HG03139 (cell line): ENCODE data around the gene CENPP.

Experiments used
- ATAC-seq: cut with Tn5 transposase; IDR thresholded peaks from one replicate; pipeline ENCODE4 v1.9.1; 2021; ENCODE audit not compliant: unreplicated experiment

CENPP gene

DNA sequence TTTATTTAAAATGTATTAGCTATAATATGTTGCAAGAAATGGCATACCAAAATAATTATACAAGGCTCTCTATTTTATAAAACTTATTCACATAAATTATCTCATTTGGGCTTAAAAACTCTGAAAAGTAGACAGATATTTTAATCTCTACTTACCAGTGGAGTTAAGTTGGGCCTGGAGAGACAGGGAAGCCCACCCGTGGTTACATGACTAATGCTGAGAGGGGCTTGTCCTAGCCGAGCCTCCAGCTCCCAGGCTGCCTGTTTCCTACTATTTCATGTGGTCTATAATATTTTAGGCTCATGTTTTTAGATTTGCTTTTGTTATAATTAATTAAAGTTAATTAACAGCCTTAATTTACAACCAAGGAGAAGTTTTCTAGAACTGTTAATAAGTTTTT is 177.4 kb downstream of the CENPP start:
- no peak for ATAC-seq

DNA sequence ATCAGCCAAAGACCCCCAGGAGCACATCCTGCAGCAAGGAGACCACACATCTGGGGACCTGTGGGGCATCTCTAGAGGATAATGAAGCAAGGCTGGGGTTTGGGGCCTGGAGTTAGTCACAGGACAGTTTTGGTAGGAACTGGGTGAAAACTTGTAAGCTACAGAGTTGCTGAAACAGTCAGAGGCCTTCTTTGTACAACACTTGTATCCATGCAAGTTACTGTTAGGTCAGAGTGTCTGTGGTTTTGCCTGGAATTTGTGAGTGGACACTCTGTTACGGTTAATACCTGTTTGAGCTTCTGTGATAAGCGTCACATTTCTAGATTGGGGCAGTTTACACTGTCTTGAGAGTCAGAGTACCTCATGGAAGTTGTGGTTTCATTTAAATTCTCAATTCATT is 179.1 kb downstream of the CENPP start:
- no peak for ATAC-seq

DNA sequence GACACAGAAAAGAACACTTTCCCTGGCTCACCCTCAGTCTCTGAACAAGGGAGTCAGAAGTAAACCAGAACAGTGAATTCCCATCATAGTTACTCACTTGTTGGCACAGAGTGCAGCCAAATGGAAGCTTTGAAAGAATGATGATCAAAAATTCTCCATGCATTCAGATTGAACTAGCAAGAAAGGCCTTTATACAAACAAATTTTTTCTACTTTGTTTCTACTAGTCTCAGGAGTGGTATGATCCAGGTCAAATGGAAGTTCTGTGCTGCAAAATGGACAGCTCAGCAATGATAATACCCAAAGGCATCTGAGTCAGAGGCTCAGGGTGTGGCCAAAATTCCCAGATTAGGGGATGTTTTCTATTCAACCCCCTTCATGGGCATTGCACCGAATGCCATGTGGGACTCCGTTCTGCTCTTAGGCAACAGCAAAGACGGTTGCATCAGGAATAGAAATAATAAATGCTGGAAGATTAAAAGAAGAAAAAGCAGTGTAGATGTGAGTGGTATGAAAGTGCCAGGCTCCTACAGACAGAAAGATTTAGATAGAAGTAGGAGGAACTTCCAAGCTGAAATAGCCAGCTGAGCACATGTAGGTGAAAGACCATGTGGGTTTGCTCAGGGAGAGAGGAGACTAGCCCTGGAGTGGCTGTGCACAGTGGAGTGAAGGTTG is 180.6 kb downstream of the CENPP start:
- ATAC-seq, result no peak

DNA sequence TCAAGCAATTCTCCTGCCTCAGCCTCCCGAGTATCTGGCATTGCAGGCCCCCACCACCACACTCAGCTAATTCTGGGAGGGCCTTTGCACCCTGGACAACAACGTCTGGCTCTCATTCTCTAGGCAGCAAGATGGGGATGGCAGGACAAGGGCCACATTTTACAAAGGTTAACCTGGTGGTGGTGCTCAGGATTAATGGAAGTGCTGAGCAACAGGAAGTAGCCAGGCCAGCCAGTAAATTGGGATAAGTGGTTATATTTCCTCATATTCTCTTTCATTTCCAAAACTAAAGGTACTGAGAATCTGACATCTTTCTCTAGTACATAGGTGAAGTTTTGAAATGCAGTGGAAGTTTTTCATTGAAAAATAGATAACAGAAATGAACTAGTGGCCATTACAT is 181.3 kb downstream of the CENPP start:
- no peak for ATAC-seq

DNA sequence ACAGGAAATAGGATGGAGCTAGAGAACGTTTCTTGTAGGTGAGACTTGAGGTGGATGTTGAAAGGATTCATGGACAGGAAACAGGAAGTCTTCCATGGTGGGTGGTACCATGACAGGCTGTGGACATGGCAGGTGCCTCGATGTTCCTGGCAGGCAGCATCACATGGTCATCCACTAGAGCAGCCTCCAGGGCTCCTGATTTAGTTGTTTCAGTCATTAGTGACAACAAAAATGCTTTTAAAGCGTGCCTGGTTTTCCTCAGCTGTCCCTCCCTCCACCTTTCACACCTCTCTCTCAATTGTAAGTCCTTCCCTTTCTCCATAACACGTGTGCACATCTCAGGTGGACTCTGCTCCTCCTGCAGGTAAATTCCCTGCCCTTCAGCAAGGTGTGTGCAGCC is 181.7 kb downstream of the CENPP start:
- no peak for ATAC-seq

DNA sequence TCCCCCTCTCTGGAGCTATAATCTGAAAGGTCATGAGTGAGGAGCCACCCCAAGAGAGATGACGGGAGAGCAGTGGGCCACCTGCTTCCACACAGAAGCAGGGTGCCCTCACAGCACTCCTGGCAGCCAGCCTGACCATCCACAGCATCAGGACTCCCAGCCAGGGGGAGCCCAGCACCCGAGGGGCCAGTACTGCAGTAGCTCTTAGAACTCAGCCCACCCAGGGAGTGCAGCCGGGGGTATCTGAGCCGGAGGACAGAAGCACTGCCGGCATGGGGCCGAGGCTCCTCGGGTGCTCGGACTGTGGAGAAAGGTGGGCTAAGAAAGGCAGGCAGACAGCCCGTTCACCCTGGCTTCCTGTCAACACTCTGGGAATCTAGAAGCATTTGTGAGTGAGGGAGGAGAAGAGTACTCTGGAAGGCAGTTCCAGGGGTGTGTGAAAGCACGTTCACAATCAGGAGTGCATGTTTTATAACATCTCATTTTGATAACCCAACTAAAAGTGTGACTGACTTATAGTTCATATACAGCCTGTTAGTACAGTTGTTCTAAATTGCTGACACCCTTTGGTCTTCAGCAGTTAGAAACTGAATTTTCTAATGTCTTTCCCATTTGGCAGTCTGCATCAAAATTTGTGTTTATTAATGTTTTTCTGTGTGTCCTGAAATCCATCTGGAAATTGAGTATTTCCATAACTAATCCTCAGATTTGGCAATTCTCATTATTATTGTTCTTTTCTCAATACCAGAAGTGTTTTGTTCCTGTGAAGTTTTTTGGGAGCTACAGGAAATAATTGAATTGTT is 182.5 kb downstream of the CENPP start:
- ATAC-seq, result no peak

DNA sequence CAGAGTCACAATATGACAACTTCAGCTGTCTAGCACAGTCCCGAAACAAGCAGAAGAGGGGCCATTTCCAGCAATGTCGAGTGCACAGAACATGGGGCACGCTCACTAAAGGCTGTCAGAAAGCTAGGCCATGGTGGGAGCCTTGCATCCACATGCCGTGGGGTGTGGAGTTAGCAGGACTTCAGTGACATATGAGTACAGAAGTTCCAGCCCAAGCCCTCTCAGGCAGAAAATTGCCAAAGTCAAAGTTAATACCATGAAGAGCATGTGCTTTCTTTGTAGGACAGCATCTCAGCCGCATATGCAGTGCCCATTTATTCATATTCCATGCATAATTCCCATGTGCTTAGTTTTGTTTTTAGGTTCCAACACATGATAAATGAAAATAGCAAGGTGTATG is 183.3 kb downstream of the CENPP start:
- ATAC-seq, result no peak

DNA sequence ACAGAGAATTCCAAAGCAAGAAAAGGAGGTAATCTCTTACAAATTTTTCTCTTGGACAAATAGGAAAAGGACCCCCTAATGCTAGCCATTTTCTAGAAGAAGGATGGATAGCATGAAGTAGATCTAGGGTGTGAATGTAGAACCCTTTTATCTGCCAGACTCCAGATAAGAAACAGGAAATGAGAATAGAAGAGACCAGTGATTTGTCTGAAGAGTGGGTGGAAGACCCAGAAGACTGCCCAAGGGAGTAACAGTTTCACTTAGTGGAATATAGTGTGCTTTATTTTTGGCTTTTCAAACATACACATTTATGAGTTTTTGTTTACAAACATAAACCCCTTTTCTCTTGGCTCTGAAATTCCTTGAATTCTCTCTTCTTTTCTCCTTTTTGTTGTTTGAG is 185.0 kb downstream of the CENPP start:
- no peak for ATAC-seq

DNA sequence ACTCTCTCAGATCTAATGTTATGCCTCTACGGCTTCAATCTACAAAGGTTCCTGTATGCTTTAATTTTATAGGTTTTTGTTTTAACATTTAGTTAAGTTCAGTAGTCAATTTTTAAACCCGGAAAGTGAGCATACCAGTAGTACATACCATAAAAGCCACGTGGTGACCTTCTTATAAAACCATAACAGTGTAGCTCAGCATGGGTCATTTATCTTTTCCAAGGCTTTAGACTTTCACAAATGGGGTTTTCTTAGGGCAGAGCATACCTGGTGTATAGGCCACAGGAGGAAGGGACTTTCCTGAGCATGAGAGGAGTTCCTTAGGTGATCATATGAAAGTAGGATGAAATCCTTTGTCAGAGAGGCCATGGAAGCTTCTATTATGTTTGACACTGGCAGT is 186.9 kb downstream of the CENPP start:
- no peak for ATAC-seq

DNA sequence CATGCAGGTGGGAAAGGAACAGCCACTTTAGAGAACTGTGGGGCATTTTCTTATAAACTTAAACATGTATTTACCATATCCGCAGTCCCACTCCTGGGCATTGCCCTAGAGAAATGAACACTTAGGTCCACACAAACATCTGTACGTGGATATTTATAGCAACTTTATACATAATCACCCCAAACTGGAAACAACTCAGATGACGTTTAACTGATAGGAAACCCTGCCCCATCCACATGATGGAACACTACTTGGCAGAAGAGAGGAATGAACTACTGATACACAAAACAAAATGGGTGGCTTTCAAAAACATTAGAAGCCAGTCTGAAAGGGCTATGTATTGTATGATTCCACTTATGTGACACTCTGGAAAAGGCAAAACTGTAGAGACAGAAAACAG is 187.6 kb downstream of the CENPP start:
- ATAC-seq, result no peak

DNA sequence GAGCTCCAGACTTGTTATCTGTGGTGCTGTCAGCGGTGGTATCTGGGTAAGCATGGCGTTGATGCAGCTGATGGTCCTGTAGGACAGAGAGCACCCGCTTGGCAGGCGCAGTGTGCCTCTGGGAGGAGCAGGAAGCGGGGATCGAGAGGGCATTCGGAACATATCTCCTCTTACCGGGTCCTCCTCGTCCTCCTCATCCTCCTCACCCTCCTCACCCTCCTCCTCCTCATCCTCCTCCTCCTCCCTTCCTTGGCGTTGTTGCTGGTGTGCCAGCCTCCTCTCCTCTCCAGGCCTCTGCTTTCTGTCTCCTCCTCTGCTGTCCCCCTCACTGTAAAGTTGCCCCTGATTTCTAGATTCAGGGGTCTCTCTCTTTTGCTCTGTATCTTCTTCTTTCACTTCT is 188.9 kb downstream of the CENPP start:
- no peak for ATAC-seq

DNA sequence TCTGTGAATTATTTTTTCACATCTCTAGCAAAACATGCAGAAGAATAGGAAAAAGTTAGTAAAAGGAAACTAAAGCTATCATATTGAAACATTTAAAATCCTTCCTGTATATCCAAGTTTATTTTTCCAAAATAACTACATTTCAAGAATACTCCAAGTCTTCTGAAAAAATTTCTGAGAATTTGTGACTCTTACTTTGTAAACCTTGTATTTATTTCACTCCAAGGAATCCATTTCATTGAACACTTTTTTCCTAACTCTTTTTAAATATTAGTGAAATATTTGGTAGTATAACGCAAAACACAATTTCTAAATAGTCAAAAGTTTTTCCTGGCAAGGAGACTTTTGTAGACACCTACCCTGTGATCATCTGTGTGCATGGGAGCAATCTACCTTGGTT is 190.8 kb downstream of the CENPP start:
- no peak for ATAC-seq

DNA sequence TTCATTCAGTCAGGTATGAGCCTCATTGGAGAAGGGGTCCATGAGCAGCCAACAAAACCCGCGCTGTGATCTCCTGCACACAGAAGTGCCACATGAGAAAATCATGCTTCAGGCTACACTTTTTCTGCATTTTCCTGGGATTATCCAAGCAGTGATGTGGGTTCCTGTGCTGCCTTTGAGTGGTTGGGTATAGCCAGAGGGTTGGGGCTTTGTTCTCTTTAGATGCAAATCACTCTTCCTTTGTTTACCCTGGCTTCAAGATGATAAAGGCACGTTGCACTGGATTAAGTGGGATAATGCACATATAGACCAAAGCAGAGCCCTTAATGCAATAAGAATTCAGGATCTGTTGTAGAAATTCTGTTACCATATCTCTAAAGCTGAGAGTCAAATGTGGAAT is 191.3 kb downstream of the CENPP start:
- no peak for ATAC-seq

DNA sequence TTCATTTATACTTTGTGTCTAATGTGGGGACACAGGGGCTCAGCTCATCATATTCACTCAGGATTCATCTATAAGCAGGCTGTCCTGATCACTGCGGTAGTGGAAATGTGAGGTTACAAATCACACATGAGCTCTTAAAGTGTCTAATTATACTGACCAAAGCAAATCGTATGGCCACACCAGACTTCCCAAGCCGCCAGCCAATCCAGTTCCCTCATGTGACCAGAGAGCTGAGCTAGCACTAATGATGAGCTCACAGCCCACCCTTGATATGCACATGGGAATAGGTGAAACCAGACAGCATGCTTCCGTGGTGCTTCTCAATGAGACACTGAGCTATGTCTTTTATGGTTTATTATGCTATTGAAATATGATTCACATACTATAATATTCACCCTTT is 192.4 kb downstream of the CENPP start:
- ATAC-seq, result no peak

DNA sequence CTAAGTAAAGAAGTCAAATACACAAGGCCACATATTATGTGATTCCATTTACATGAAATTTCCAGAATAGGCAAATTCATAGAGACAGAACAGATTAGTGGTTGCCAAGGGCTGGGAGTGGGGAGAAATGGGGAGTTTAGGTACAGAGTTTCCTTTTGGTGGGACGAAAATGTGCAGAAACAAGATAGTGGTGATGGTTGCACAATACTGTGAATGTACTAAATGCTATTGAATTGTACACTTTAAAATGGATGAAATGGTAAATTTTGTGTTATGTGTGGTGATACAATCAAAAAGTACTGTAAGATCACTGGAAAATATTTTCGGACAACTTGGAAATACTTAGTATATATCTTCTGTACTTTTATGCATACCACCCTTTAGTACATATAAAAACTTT is 195.1 kb downstream of the CENPP start:
- no peak for ATAC-seq

DNA sequence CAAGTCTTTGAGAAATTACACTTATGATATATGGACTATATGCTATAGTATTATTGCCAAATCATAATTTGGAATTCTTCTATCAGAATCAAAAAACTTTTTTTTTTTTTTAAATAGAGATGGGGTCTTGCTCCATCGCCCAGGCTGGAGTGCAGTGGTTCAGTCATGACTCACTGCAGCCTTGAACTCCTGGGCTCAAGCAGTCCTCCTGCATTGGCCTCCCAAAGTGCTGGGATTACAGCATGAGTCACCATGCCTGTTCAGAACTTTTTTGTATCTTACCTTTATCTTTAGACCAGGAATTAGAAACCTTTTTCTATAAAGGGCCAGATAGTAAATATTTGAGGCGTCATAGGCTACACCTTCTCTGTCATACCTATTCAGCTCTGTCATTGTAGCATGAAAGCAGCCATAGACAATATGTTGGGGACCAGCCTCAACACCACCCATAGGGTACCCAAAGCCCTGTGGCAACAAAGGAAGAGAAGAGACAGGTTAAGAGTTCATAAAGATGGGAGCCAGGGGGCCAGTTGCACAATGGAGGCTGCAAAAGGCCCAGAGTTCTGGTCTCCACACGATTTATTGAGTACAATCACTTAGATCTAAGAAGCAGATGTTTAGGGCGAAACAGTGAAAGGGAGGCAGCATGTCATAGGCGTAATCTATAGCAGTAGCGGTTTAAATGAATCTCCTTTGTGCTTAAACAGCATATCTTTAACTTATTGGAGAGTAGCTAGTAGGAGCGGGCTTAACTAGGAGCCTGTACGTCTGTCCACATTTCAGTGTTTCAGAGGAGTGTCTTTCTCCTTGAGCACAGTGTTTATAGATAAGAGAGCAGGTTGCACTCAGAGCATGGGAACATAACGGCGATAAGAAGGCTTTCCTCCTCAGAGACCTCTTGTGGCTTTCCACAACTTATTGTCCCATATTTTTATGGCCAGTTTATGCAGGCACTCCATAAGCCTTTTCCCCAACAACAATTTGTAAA is 197.5 kb downstream of the CENPP start:
- no peak for ATAC-seq

DNA sequence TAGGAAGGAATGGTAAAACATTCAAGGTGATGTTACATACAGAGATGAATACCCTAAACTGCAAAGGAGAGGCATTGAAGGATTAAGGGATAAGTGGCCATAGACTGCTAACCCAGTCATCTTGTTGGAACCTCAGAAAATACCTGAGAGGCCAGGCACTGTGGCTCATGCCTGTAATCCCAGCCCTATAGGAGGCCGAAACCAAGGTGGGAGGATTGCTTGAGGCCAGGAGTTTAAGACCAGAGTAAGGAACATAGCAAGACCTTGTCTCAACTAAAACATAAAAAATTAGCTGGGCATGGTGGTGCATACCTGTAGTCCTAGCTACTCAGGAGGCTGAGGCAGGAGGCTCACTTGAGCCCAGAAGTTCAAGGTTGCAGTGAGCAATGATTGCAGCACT is 199.1 kb downstream of the CENPP start:
- no peak for ATAC-seq

DNA sequence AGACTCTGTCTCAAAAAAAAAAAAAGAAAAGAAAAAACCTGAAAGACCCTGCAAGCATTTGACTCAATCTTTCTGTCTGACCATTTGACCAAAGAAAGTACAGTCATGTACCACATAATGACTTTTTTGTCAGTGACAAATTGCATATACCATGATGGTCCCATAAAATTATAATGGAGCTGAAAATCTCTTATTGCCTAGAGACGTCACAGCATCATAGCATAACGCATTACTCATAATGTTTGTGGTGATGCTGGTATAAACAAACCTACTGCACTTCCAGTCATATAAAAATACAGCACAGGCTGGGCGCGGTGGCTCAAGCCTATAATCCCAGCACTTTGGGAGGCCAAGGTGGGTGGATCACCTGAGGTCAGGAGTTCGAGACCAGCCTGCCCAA is 199.6 kb downstream of the CENPP start:
- no peak for ATAC-seq

DNA sequence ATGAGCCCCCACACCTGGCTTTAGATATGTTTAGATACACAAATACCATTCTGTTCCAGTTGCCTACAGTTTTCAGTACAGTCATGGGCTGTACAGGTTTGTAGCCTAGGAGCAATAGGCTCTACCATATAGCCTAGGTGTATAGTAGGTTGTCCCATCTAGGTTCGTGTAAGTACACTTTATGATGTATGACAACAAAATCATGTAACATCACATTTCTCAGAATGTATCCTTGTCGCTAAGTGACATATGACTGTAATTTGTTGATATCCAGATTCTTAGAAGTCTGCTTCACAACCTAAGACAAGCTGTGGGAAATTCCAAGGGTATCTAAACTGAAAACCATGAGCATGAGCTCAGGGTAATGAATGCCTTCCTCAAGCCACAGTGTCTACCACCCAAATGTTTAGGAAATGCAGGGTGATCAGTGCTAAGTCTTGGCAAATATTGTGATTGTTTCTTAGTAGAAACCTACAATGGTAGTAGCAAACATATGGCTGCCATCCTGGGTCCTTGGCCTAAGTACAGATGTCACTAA is 201.6 kb downstream of the CENPP start:
- ATAC-seq, result no peak

DNA sequence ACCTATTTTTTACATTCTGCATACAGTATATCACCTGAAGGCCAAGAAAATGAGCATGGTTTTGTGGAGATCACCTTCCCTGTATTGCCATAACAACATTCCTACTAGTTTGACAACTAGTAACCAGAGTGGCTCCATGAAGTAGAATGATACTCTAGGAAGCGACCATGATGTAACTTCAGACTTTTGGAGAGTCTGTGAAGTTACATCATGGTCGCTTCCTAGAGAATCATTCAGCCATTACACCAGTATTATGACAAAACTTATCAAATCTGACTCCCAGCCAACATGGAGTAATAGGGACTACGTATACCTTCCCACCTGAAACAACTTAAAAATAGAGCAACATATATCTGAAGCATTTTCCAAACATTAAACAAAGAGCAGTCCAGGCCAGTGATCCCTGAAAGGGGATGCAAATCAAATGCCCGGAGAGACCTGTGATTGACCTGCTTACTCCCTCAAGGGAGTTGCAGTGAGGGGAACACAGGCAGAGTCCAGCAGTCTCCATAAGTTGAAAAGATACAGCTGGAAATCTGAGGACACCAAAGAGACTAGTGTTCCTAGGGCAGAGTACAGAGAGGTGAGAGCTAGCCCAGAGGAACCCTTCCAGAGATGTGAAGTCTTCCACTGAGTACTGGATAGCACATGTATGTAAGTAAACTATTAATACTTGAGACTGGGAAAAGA is 202.2 kb downstream of the CENPP start:
- no peak for ATAC-seq

DNA sequence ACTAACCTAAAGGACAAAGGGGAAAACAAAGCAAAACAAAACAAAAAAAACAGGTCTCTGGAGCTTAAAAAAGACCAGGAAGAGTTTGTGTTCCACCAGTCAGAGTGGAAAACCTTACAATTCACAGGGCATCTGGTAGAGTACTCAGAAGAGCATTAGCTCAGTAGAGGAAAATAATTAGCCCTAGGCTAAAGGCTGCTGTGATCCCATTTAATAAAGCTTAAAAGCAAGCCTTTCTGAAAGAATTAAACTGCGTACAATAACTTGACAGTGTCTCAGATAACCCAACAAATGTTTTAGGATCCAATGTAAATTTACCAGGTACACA is 202.7 kb downstream of the CENPP start:
- no peak for ATAC-seq
